Stimulated activated effector memory CD8-positive, alpha-beta T cell treated with anti-CD3 and anti-CD28 coated beads, Interleukin-12 subunit alpha, Interleukin-12 subunit beta, amount 100 ng/mL, for 72 hours (primary cell): Measurements from ENCODE around the gene PARD6B.
A peak's percentile ranks its signal among the peaks of the same experiment; 100 is the strongest.

Source experiments
- ATAC-seq: fragments of 150-1000 bp; cut with Tn5 transposase; 2 replicates; pipeline ENCODE4 v1.10.0; 2021
- DNase-seq, 2 donors: peaks; one replicate each; pipeline ENCODE4 v3.0.0; 2021 to 2022; ENCODE audit warnings: low spot score in 2 of 2
- H3K27ac Mint-ChIP-seq: one replicate; pipeline ENCODE4 v1.8.0; 2022; ENCODE audit warnings: mild to moderate bottlenecking, mixed read lengths
- H3K36me3 Mint-ChIP-seq: one replicate; pipeline ENCODE4 v1.8.0; 2022; ENCODE audit warnings: mild to moderate bottlenecking, mixed read lengths
- H3K4me1 Mint-ChIP-seq: one replicate; pipeline ENCODE4 v1.8.0; 2022; ENCODE audit warnings: mixed read lengths
- H3K4me3 Mint-ChIP-seq: one replicate; pipeline ENCODE4 v1.8.0; 2022; ENCODE audit warnings: mild to moderate bottlenecking, mixed read lengths
- H3K9me3 Mint-ChIP-seq: one replicate; pipeline ENCODE4 v1.8.0; 2022; ENCODE audit warnings: mixed read lengths

Gene PARD6B

DNA sequence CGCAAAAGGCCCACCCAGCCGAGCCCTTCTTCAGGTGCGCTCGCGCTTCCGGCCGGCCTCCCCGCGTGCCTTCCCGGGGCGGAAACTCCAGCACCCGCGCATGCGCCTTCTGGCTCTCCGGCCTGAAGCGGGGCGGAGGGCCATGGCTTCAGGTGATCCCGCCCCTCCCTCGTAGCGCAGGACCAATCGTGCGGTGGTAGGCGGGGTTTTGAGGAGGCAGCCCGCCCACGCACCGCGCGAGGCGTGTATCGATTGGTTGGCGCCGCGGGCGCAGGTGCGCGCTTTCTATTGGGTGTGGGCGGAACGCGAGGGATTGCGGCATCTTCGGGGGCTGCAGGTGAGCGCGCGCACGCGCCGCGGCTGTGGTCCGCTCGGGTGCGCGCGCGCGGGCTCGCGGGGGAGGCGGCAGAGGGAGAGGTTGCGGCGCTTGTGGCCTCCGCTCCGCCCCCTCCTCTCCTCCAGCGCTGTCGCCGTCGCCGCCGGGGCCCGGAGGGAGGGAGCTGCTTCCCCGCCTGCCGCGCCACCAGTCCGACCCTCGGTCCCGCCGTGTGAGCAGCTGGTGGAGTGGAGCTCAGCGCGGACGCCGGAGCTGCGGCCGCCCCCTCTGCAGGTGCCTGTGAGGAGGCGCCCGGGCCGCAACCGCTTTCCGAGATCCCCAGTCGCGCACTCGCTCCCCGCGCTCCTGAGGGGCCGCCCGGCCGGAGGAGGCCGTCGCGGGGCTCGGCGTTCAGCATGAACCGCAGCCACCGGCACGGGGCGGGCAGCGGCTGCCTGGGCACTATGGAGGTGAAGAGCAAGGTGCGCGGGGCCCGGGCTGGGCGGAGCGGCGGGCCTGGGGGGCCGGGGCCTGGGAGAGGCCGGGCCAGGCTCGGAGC is at the start of gene PARD6B:
PARD6B (plus strand) TSS at position 526 of the 875 bp plus-strand sequence; CDS start at position 733, 207 bp downstream.
- Mint-ChIP-seq H3K27ac (peak within 1 kb of the TSS; percentile 74), H3K36me3 (peaks cover 26% of the 10 kb centered on the region), H3K9me3 (no peaks in the 10 kb centered on the region), H3K4me3 (peak within 1 kb of the TSS; percentile 78), H3K4me1 (peaks cover 18% of the 10 kb centered on the region)
- ATAC-seq, result peak; percentile 87
- DNase-seq, result peak; percentile 98 to 100

GRCh38 chr20:50682065-50682464 is 49.3 kb upstream of the PARD6B start:
- DNase-seq, result no peak
- H3K27ac Mint-ChIP-seq, result no peak overlapping the region
- no peaks in the 10 kb centered on the region for H3K4me1 Mint-ChIP-seq
- H3K4me3 Mint-ChIP-seq, result no peak overlapping the region
- no peaks in the 10 kb centered on the region for H3K36me3 Mint-ChIP-seq
- peaks cover 3% of the 10 kb centered on the region for H3K9me3 Mint-ChIP-seq
- no peak for ATAC-seq

DNA sequence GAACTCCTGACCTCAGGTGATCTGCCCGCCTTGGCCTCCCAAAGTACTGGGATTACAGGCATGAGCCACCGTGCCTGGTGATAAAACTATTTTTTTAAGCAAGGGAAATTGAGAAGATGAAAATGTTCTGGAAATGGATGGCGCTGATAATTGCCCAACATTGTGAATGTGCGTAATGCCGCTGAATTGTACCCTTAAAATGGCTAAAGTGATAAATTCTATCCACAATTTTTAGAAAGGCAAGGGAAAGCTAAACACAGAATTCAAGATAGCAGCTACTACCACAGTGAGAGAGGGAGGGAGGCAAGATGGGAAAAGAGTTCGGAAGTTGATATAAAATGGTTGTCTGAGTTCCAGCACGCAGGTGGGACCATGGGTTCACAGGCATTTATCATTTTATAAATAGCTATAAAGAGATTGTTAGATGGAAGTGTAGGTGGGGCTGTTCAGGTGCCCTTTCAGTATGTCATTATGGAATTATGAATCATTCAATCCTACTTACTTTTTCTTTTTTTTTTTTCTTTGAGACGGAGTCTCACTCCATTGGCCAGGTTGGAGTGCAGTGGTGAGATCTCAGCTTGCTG is 48.3 kb upstream of the PARD6B start:
- H3K9me3 Mint-ChIP-seq, result peaks cover 3% of the 10 kb centered on the region
- no peak overlapping the region for H3K4me3 Mint-ChIP-seq
- H3K36me3 Mint-ChIP-seq, result no peaks in the 10 kb centered on the region
- no peak for DNase-seq
- no peak overlapping the region for H3K27ac Mint-ChIP-seq
- H3K4me1 Mint-ChIP-seq, result no peaks in the 10 kb centered on the region
- ATAC-seq, result no peak

- DNase-seq, result no peak
- no peak for ATAC-seq
- Mint-ChIP-seq H3K27ac (no peak overlapping the region), H3K36me3 (no peaks in the 10 kb centered on the region), H3K4me3 (no peak overlapping the region), H3K9me3 (peaks cover 3% of the 10 kb centered on the region), H3K4me1 (no peaks in the 10 kb centered on the region)
These were observed 47.8 kb upstream of the PARD6B start for GRCh38 chr20:50683570-50683969.

- ATAC-seq, result no peak
- H3K27ac Mint-ChIP-seq, result no peak overlapping the region
These were observed 44.6 kb upstream of the PARD6B start for GRCh38 chr20:50686821-50687220.

GRCh38 chr20:50688256-50688975 is 43.0 kb upstream of the PARD6B start:
- H3K4me3 Mint-ChIP-seq, result no peak overlapping the region
- peaks cover 13% of the 10 kb centered on the region for H3K4me1 Mint-ChIP-seq
- no peak for DNase-seq
- no peak overlapping the region for H3K27ac Mint-ChIP-seq
- no peaks in the 10 kb centered on the region for H3K9me3 Mint-ChIP-seq
- H3K36me3 Mint-ChIP-seq, result no peaks in the 10 kb centered on the region
- no peak for ATAC-seq

More at GRCh38 chr20:50686821-50687220, 44.6 kb upstream of the PARD6B start:
- Mint-ChIP-seq H3K9me3 (peaks cover 3% of the 10 kb centered on the region), H3K36me3 (no peaks in the 10 kb centered on the region), H3K4me3 (no peak overlapping the region), H3K4me1 (peaks cover 10% of the 10 kb centered on the region)
- DNase-seq, result no peak

DNA sequence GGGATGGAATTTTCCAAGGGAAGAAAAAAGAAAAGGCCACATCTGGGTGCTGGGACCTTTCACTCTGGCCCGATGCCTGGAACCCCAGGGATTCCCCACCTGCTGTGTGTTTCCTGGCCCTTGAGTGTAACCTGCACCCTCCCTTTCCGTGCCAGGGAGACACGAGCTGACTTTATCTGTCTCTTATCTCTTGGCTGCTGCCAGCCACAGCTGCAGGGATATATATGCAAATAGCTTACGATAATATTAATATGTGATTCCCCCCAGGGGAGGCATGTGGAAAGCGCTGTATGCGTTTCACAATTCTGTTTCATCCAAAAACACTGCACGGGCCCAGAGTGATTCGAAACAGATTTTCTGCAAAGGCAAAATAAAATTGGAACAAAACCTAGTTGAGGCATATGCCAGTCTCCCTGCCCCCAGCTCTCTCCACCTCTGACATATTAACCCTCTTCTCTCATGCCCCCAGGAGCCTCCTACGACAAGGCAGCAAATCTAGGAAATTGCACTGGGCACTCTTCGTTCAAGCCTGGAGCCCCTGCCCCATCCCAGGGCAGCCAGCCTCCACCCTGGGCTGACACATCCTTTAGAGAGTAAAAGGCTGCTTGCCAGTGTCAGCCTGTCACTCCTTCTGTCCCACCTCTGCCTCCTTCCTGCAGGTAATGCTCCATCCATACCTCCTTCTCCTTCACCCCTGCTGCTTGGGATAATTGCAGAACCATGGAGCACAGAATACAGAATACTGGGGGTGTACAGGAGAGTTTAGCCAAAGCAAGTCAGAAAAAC is 41.3 kb upstream of the PARD6B start:
- no peak for ATAC-seq
- DNase-seq, result no peak
- Mint-ChIP-seq H3K27ac (no peak overlapping the region), H3K9me3 (no peaks in the 10 kb centered on the region), H3K36me3 (no peaks in the 10 kb centered on the region), H3K4me3 (no peak overlapping the region), H3K4me1 (peaks cover 13% of the 10 kb centered on the region)

DNA sequence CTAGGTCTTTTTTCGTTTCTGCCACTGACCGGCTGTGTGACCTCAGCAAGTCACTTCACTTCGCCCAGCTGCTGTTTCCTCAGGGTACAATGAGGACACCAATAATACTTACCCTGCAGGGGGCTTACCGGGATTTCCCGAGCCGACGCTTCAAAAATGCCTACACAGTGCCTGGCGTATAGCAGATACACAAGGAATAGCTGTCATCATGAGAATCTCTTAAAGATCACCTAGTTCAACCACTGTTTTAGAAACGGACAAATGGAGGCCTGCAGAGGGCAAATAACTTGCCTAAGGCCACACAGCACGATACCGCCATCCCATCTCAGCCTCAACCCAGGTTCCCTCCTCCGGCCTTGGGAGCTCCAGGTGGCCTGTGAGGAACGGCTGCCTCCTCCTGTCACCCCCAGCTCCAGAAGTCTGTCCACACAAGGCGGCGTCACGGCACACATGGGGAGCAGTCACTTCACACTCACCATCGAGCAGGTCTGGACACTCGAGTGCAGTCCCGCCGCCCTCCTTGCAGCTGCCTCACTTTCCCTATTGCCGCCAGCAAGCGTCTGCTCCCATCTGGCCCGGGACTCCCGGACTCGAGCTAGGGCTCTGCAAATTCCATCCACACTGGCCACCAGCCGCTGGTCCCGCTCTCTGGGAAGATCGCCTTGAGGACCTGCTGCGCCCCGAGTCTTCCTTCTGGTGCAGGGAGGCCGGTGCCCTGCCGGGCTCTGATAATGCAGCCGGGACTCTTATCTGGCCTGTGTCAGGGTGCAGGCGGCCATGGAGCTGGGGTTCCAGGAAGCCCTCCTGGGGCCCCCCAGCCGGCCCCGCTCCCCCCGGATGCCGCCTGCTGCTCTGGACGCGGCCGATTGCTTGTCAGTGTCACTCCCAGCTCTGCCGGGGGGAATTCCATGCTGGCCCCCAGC is 40.5 kb upstream of the PARD6B start, which contains the start of gene RIPOR3:
RIPOR3 (minus strand) TSS at position 893 of the 923 bp plus-strand sequence; CDS start at position 479, 414 bp downstream.
- Mint-ChIP-seq H3K9me3 (no peaks in the 10 kb centered on the region), H3K4me3 (peak within 1 kb of the TSS; percentile 30), H3K36me3 (no peaks in the 10 kb centered on the region), H3K4me1 (peaks cover 13% of the 10 kb centered on the region), H3K27ac (no peak within 1 kb of the TSS)
- no peak for ATAC-seq
- DNase-seq, result no peak

GRCh38 chr20:50691573-50692551 is 39.5 kb upstream of the PARD6B start:
- H3K4me3 Mint-ChIP-seq, result peak overlapping the region; percentile 30
- no peak for ATAC-seq

GRCh38 chr20:50692552-50692933 is 38.8 kb upstream of the PARD6B start:
- H3K4me3 Mint-ChIP-seq, result no peak overlapping the region
- no peak overlapping the region for H3K27ac Mint-ChIP-seq
- H3K36me3 Mint-ChIP-seq, result no peaks in the 10 kb centered on the region
- H3K4me1 Mint-ChIP-seq, result peaks cover 13% of the 10 kb centered on the region
- ATAC-seq (no peak), DNase-seq (no peak)
- no peaks in the 10 kb centered on the region for H3K9me3 Mint-ChIP-seq

More at GRCh38 chr20:50691573-50692551, 39.5 kb upstream of the PARD6B start:
- no peak for DNase-seq
- Mint-ChIP-seq H3K27ac (no peak overlapping the region), H3K36me3 (no peaks in the 10 kb centered on the region), H3K9me3 (no peaks in the 10 kb centered on the region), H3K4me1 (peaks cover 13% of the 10 kb centered on the region)

GRCh38 chr20:50693001-50693400 is 38.4 kb upstream of the PARD6B start:
- no peak for DNase-seq
- Mint-ChIP-seq H3K27ac (no peak overlapping the region), H3K9me3 (no peaks in the 10 kb centered on the region), H3K36me3 (no peaks in the 10 kb centered on the region), H3K4me1 (peaks cover 13% of the 10 kb centered on the region), H3K4me3 (no peak overlapping the region)
- no peak for ATAC-seq

DNA sequence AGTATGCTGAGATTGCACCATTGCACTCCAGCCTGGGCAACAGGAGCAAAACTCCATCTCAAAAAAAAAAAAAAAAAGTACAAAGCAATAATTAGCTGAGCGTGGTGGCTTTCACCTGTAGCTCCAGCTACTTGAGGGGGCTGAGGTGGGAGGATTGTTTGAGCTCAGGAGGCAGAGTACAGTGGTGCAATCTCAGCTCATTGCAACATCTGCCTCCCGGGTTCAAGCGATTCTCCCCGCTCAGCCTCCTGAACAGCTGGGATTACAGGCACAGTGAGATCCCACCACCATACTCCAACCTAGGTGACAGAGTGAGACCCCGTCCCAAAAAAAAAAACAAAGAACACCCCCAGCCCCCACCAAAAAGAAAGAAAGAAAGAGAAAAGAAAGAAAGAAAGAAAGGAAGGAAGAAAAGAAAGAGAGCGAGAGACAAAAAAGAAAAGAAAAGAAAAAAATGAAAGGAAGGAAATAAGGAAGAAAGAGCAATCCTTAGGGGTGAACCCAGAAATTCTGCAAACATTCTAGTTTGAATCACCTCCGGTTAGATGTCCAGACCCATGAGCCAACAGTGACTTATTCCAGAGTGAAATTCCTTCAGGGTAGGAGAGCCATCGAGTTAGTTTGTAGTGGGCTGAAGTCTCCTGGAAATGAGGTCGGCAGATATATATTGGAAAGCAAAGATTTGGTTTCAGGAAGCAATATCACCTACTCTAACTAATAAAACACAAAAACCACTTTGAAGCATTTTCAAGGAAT is 36.8 kb upstream of the PARD6B start:
- Mint-ChIP-seq H3K27ac (no peak overlapping the region), H3K36me3 (no peaks in the 10 kb centered on the region), H3K4me1 (peaks cover 13% of the 10 kb centered on the region), H3K4me3 (no peak overlapping the region), H3K9me3 (no peaks in the 10 kb centered on the region)
- ATAC-seq, result no peak
- DNase-seq, result no peak
